Calu3 (cell line): ENCODE results near the gene FMOD. TPM values are rescaled to one million over a fixed set of nuclear protein-coding genes. Genes with fewer than 3 reads are reported as not detected.

Experiments
- BruUV-seq: library from RNA; stranded (reverse); fragments of 400-500 nt; replicated peaks from 2 replicates; lab custom pipeline; 2021; lab: Mats Ljungman, UMichigan
- CTCF ChIA-PET: fragments of 300-600 bp; sonication (Branson Sonifier 250); formaldehyde crosslinking; loops from one replicate; lab custom pipeline; 2022; ENCODE audit warnings: antibody characterized with exemption; lab: Charles Lee
- DNase-seq: peaks from one replicate; pipeline ENCODE4 v3.0.0; 2022
- H3K27ac Mint-ChIP-seq: one replicate; pipeline ENCODE4 v1.8.0; 2022; ENCODE audit warnings: mixed read lengths; ENCODE audit not compliant: unreplicated experiment
- H3K27me3 Mint-ChIP-seq: one replicate; pipeline ENCODE4 v1.8.0; 2022; ENCODE audit warnings: mixed read lengths; ENCODE audit not compliant: unreplicated experiment
- H3K36me3 Mint-ChIP-seq: one replicate; pipeline ENCODE4 v1.8.0; 2022; ENCODE audit warnings: mild to moderate bottlenecking, moderate library complexity, mixed read lengths; ENCODE audit not compliant: insufficient read depth, unreplicated experiment
- H3K4me1 Mint-ChIP-seq: one replicate; pipeline ENCODE4 v1.8.0; 2022; ENCODE audit warnings: mild to moderate bottlenecking, low read depth, mixed read lengths; ENCODE audit not compliant: unreplicated experiment
- H3K4me3 Mint-ChIP-seq: one replicate; pipeline ENCODE4 v1.8.0; 2022; ENCODE audit warnings: mild to moderate bottlenecking, low read depth, moderate library complexity, mixed read lengths; ENCODE audit not compliant: unreplicated experiment
- H3K9me3 Mint-ChIP-seq: one replicate; pipeline ENCODE4 v1.8.0; 2022; ENCODE audit warnings: low read depth, mixed read lengths; ENCODE audit not compliant: unreplicated experiment
- CTCF ChIP-seq: fragments of 200-600 bp; IDR thresholded peaks from one replicate; pipeline ENCODE4 v1.8.0; 2022; ENCODE audit warnings: antibody characterized with exemption; ENCODE audit not compliant: unreplicated experiment
- intact Hi-C: fragments of 100-400 bp; cut with micrococcal nuclease; formaldehyde crosslinking; loops from one replicate; pipeline ENCODE4 v1.10.0; 2022; ENCODE audit not compliant: unreplicated experiment
- total RNA-seq: library from RNA; stranded (reverse); gene quantifications from 2 replicates; pipeline ENCODE4 v1.2.3, GENCODE V29; 2022

FMOD gene
- total RNA-seq, 1 experiment from 2014 or later, result not detected

GRCh38 chr1:203322500-203323179 lies 28.3 kb downstream of the FMOD start:
- intact Hi-C loops, result loop anchor here (5.0 kb wide), 1 partner anchor 910 kb away; no protein-coding TSS in a partner anchor
- Mint-ChIP-seq H3K4me1 (peaks cover 15% of the 10 kb centered on the region), H3K36me3 (peaks cover 6% of the 10 kb centered on the region), H3K27me3 (peaks cover 85% of the 10 kb centered on the region), H3K9me3 (no peaks in the 10 kb centered on the region), H3K27ac (no peak overlapping the region), H3K4me3 (no peak overlapping the region)
- no TSS peak for BruUV-seq
- CTCF ChIA-PET, result interaction anchor here (0.6 to 1.1 kb wide), 2 partner anchors 16 to 21 kb away, joined by 4 read pairs; no protein-coding TSS in a partner anchor
- no peak for DNase-seq
- TF ChIP-seq CTCF, result no peak

- intact Hi-C loops, result loop anchor here (5.0 kb wide), 1 partner anchor 909 kb away; no protein-coding TSS in a partner anchor
- DNase-seq, result no peak
- no TSS peak for BruUV-seq
- no peaks in the 10 kb centered on the region for H3K36me3 Mint-ChIP-seq
- TF ChIP-seq CTCF, result no peak
- CTCF ChIA-PET, result interaction anchor here (0.7 to 1.5 kb wide), 3 partner anchors 11 to 54 kb away, joined by 4 to 5 read pairs (median 4); no protein-coding TSS in a partner anchor
- no peak overlapping the region for H3K4me3 Mint-ChIP-seq
- peaks cover 11% of the 10 kb centered on the region for H3K4me1 Mint-ChIP-seq
- no peak overlapping the region for H3K27ac Mint-ChIP-seq
- peaks cover 96% of the 10 kb centered on the region for H3K27me3 Mint-ChIP-seq
- H3K9me3 Mint-ChIP-seq, result no peaks in the 10 kb centered on the region
Observed at GRCh38 chr1:203321273-203322052, 29.5 kb downstream of the FMOD start.

GRCh38 chr1:203320591-203321272 lies 30.2 kb downstream of the FMOD start:
- no peak for DNase-seq
- H3K27me3 Mint-ChIP-seq, result peaks cover 97% of the 10 kb centered on the region
- CTCF ChIA-PET, result interaction anchor here (0.7 to 1.5 kb wide), 2 partner anchors 44 to 53 kb away, joined by 4 to 5 read pairs; no protein-coding TSS in a partner anchor

More at GRCh38 chr1:203320591-203321272, 30.2 kb downstream of the FMOD start:
- no peak overlapping the region for H3K4me3 Mint-ChIP-seq
- peaks cover 11% of the 10 kb centered on the region for H3K4me1 Mint-ChIP-seq
- no peak overlapping the region for H3K27ac Mint-ChIP-seq
- H3K36me3 Mint-ChIP-seq, result no peaks in the 10 kb centered on the region
- BruUV-seq, result no TSS peak
- TF ChIP-seq CTCF, result no peak
- intact Hi-C loops, result loop anchor here (5.0 kb wide), 1 partner anchor 908 kb away; no protein-coding TSS in a partner anchor
- no peaks in the 10 kb centered on the region for H3K9me3 Mint-ChIP-seq
